T-helper 9 cell (primary cell): ENCODE data around the gene AMY1A.
"Not testable (repeated sequence)": the region's sequence is repeated elsewhere in the genome, so short reads cannot be mapped to it uniquely, and the experiment has no call there.

ENCODE experiments used
- DNase-seq: peaks from one replicate; pipeline ENCODE4 v3.0.0-alpha.2; 2020
- total RNA-seq, 2 donors: gene quantifications; one replicate each; lab custom pipeline; 2026; lab: John Stamatoyannopoulos, UW

The AMY1A gene
- total RNA-seq, result 0 reads per million in 2 donors

- not testable (repeated sequence) for DNase-seq
These were observed at the start of gene AMY1A for GRCh38 chr1:103655460-103655859. AMY1A (plus strand) TSS chr1:103655760; CDS start chr1:103656331, 571 bp downstream.

DNA sequence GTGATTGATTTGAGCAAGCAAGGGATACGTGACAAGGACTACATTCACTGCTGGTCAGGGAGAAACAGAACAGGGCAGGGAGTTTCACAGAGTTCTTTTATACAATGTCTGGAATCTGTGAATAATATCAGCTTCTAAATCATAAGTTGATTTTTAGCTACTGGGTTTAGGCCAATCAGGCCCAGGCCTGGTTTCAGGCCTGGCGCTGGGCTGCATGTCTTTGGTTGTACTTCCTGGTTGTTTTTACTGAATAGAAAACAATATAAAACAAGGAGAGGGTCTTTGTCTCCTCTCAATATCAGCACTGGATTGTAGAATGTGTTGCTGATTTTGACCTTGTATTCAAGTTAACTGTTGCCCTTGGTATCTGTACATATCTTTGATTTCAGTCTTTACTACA is 39.2 kb upstream of the AMY1A start:
- DNase-seq, result no peak

GRCh38 chr1:103616994-103617477 is 38.5 kb upstream of the AMY1A start, which contains the start of gene AMY2A:
AMY2A (plus strand) TSS chr1:103617427; CDS start chr1:103617441, 14 bp downstream.
- not testable (repeated sequence) for DNase-seq

GRCh38 chr1:103627436-103627835 is 28.1 kb upstream of the AMY1A start:
- not testable (repeated sequence) for DNase-seq

DNA sequence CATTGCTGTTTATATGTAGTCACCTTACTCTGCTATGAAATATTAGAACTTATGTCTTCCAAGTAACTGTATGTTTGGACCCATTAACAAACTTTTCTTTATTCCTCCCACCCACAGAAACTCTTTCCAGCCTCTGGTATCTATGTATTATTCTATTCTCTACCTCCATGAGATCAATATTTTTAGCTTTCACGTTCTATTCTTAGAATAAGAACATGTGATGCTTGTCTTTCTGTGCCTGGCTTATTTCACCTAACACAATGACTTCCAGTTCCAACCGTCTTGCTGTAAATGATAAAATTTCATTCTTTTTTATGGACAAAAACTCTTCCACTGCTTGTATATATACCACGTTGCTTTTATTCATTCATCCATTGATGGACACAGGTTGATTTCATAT is 14.4 kb upstream of the AMY1A start:
- DNase-seq, result not testable (repeated sequence)

DNA sequence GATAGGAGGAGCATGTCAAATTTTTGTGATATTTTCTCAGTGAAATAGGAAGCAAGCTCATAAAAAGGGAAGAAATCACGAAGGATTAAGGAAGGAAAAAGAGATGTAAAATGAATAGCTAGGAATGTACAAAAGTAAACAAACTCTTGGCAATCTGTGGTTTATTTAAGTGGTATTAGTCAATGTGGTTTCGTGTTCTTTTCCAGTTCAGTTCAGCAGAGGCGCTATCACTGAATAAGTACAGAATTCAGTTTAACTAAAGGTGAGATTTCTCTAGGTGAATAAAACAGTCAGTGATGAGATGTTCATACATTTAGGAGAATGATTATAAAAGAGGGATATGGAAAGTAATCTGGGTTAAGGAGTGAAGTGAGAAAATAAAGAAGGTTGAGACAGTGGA is 11.7 kb upstream of the AMY1A start:
- not testable (repeated sequence) for DNase-seq

DNA sequence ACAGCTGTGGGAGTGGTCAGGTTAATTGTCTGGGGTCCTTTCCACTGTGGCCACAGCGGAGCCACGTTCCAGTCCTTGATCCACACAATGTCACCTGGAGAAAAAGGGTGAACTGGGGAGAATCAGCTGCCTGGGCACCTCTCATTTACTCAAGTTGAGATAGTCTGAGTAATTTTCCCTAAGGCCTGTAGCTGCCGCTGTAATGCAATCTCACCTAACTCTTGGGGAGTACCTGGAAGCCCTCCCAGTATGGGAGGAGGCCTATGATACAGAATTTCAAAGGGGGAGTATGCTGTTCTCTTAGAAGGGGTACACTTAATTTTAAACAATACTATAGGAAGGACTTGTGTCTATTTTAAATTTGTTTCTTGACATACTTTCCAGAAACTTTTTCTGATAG is 5.3 kb upstream of the AMY1A start:
- not testable (repeated sequence) for DNase-seq

- DNase-seq, result not testable (repeated sequence)
These were observed 4.7 kb upstream of the AMY1A start for GRCh38 chr1:103650889-103651288.

- not testable (repeated sequence) for DNase-seq
These were observed 1.4 kb upstream of the AMY1A start for GRCh38 chr1:103654133-103654532.

GRCh38 chr1:103676335-103676734 is 20.8 kb downstream of the AMY1A start:
- not testable (repeated sequence) for DNase-seq

DNA sequence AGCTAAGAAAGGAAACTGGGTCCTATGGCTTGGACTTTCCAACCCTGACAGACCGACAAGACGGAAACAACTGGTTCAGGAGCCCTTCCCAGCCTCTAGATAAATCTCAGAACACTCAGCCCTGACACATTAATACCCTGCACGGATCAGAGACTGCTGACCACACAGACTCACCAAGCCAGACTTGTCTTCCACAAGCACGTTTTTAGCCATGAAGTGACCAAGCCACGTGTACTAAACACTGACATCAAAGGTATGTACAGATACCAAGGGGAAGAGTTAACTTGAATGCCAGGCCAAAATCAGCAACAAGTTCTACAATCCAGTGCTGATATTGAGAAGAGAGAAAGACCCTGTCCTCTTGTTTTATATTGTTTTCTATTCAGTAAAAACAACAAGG is 40.5 kb downstream of the AMY1A start, which contains the start of gene AMY1B:
AMY1B (minus strand) TSS at position 101 of the 400 bp plus-strand sequence. CDS start 571 bp downstream, outside the sequence.
- DNase-seq, result not testable (repeated sequence)

DNA sequence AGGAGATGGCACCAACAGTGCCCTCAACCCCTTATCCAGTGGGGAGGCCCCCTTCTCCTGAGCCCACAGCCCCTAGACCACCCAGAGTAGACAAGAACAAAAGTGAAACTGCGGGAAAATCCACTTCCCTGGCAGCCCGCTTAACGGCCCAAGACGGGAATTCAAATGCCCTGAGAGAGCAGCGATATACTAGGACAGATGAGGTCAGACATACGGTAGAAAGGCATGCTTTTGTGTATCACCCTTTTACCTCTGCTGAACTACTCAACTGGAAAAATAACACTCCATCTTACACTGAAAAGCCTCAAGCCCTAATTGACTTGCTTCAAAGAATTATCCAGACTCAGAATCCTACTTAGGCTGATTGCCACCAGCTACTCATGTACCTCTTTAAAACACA is 41.9 kb downstream of the AMY1A start:
- DNase-seq, result not testable (repeated sequence)

GRCh38 chr1:103700669-103701068 is 45.1 kb downstream of the AMY1A start:
- not testable (repeated sequence) for DNase-seq

DNA sequence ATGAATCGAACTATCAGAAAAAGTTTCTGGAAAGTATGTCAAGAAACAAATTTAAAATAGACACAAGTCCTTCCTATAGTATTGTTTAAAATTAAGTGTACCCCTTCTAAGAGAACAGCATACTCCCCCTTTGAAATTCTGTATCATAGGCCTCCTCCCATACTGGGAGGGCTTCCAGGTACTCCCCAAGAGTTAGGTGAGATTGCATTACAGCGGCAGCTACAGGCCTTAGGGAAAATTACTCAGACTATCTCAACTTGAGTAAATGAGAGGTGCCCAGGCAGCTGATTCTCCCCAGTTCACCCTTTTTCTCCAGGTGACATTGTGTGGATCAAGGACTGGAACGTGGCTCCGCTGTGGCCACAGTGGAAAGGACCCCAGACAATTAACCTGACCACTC is 45.7 kb downstream of the AMY1A start:
- DNase-seq, result not testable (repeated sequence)

GRCh38 chr1:103707670-103708069 is 52.1 kb downstream of the AMY1A start:
- DNase-seq, result not testable (repeated sequence)

DNA sequence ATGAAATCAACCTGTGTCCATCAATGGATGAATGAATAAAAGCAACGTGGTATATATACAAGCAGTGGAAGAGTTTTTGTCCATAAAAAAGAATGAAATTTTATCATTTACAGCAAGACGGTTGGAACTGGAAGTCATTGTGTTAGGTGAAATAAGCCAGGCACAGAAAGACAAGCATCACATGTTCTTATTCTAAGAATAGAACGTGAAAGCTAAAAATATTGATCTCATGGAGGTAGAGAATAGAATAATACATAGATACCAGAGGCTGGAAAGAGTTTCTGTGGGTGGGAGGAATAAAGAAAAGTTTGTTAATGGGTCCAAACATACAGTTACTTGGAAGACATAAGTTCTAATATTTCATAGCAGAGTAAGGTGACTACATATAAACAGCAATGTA is 54.8 kb downstream of the AMY1A start:
- not testable (repeated sequence) for DNase-seq
